Liver (tissue), 2 donors: ENCODE measurements around the gene PRLHR.

Source experiments
- TF ChIP-seq, protein P1 (sequence below): IDR thresholded peaks from 2 replicates; pipeline ENCODE4 v1.6.1; 2016; ENCODE audit warnings: antibody characterized with exemption
- TF ChIP-seq, protein P2 (sequence below): fragments of 150-350 bp; IDR thresholded peaks from 2 replicates; pipeline ENCODE4 v1.5.1; 2017; ENCODE audit warnings: improper control_type of control experiment, low read depth, low read length; ENCODE audit not compliant: missing input control
- donor health status: healthy.

DNA sequence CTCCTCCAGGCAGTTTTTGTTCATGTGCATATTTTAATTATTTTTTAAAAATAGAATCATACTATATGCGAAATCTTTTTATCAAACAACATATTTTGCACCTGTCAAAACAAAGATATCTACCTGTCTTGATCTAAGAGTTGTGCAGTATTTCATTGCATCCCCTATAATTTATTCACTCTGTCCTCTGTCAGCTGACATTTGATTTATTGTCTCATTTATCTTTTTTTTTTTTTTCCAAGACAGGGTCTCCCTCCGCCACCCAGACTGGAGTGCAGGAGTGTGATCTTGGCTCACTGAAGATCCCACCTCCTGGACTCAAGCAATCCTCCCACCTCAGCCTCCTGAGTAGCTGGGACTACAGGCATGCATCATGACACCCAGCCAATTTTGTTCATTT lies 49.0 kb downstream of the PRLHR start:
- TF ChIP-seq, protein P1, sequence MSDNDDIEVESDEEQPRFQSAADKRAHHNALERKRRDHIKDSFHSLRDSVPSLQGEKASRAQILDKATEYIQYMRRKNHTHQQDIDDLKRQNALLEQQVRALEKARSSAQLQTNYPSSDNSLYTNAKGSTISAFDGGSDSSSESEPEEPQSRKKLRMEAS: no peak
- TF ChIP-seq, protein P2, sequence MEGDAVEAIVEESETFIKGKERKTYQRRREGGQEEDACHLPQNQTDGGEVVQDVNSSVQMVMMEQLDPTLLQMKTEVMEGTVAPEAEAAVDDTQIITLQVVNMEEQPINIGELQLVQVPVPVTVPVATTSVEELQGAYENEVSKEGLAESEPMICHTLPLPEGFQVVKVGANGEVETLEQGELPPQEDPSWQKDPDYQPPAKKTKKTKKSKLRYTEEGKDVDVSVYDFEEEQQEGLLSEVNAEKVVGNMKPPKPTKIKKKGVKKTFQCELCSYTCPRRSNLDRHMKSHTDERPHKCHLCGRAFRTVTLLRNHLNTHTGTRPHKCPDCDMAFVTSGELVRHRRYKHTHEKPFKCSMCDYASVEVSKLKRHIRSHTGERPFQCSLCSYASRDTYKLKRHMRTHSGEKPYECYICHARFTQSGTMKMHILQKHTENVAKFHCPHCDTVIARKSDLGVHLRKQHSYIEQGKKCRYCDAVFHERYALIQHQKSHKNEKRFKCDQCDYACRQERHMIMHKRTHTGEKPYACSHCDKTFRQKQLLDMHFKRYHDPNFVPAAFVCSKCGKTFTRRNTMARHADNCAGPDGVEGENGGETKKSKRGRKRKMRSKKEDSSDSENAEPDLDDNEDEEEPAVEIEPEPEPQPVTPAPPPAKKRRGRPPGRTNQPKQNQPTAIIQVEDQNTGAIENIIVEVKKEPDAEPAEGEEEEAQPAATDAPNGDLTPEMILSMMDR: no peak
